ENCODE results near the gene TEAD1. TPM values are rescaled to one million over a fixed set of nuclear protein-coding genes. Genes with fewer than 3 reads are reported as not detected.

Gene TEAD1
- total and polyA plus RNA-seq, 2 donors (not counting 3 experiments of a cell fraction or from before 2014, with no cell fraction given): 15.3 to 49.0 TPM

DNA sequence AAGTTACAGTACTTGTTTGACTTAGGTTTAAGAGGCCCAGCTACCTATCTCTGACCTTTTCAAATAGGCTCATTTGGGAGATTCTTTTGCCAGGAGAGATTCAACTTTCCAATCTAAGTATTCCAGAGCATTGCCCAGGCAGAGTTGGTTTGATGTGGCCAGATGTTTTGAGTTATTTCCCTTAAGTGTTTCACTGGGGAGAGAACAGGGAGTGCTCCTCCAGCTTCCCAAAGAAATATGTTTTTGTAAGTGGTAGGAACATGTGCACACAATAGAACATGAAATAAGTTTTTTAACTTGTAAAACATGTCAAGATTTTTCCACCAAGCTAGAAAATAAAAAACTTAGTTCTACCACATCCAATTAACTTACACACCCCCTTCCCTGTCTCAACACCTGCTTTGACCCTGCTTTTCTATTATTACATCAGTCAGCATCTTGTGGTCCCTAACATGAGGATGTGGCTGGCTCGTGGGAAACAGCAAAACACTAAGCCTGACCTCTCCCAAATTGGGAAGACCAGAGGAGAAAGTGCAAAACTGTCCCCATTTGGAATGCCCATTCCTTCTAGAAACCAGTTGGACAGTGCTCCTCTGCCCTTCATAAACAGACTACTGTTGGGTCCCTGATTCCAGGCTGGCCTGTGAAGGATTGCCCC is 264.5 kb downstream of the TEAD1 start:
- no peak for DNase-seq (ENCODE audit: low read depth, low spot score)
- ChIA-PET CTCF (no interaction called here), POLR2A (no interaction called here)

More for the DNA sequence above, 264.5 kb downstream of the TEAD1 start:
- intact Hi-C loops (cut with micrococcal nuclease) (no loop called here), dilution Hi-C loops (cut with MboI; ENCODE audit: extremely low pct_ligation_motif_present, low sequenced_read_pairs) (no loop called here)
- Histone ChIP-seq H3K9ac (replicated peaks; ENCODE audit: extremely low read depth, insufficient read depth, low read length) (no peak overlapping the region), H3K9me3 (replicated peaks; ENCODE audit: control insufficient read depth, insufficient read depth, low read length) (no peaks in the 10 kb centered on the region), H2AFZ (ENCODE audit: low read depth, low read length) (no peak overlapping the region), H3K9me1 (replicated peaks; ENCODE audit: control insufficient read depth, extremely low read depth, insufficient read depth, low read length) (no peaks in the 10 kb centered on the region), H3K4me3 (replicated peaks in 1 of 3; ENCODE audit: insufficient read depth in 1 of 3, low read depth in 1 of 3, low read length in 3 of 3) (no peak overlapping the region), H3K36me3 (ENCODE audit: control insufficient read depth in 2 of 2, extremely low read depth in 1 of 2, insufficient read depth in 2 of 2, low read length in 2 of 2) (peaks cover 4 to 6% of the 10 kb centered on the region in 2 experiments), H3K79me2 (ENCODE audit: control insufficient read depth, insufficient read depth, low read length) (no peaks in the 10 kb centered on the region), H3K27ac (ENCODE audit: insufficient read depth, low read depth, low read length) (no peak overlapping the region), H3K4me2 (ENCODE audit: insufficient read depth, low read length) (no peak overlapping the region), H4K20me1 (replicated peaks; ENCODE audit: control insufficient read depth, extremely low read depth, insufficient read depth, low read length) (no peaks in the 10 kb centered on the region), H3K27me3 (ENCODE audit: control insufficient read depth in 2 of 2, insufficient read depth in 2 of 2, low read length in 2 of 2) (no peaks in the 10 kb centered on the region), H3K4me1 (ENCODE audit: control insufficient read depth, extremely low read depth, insufficient read depth, low read length) (no peaks in the 10 kb centered on the region)
- no TSS peak for BruUV-seq (replicated peaks)
- no peak for TF ChIP-seq MYC (IDR thresholded peaks at IDR 0.05; ENCODE audit: low read depth, low read length)
- TF ChIP-seq FOS (IDR thresholded peaks at IDR 0.05; ENCODE audit: borderline replicate concordance, insufficient read depth, low read length): no peak
- no peak for TF ChIP-seq EZH2 (IDR thresholded peaks at IDR 0.05; ENCODE audit: borderline replicate concordance, low read depth, low read length, severe bottlenecking)
- TF ChIP-seq, protein P1, sequence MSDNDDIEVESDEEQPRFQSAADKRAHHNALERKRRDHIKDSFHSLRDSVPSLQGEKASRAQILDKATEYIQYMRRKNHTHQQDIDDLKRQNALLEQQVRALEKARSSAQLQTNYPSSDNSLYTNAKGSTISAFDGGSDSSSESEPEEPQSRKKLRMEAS (IDR thresholded peaks at IDR 0.05; ENCODE audit: insufficient read depth, insufficient read length): no peak
- TF ChIP-seq, protein P2, sequence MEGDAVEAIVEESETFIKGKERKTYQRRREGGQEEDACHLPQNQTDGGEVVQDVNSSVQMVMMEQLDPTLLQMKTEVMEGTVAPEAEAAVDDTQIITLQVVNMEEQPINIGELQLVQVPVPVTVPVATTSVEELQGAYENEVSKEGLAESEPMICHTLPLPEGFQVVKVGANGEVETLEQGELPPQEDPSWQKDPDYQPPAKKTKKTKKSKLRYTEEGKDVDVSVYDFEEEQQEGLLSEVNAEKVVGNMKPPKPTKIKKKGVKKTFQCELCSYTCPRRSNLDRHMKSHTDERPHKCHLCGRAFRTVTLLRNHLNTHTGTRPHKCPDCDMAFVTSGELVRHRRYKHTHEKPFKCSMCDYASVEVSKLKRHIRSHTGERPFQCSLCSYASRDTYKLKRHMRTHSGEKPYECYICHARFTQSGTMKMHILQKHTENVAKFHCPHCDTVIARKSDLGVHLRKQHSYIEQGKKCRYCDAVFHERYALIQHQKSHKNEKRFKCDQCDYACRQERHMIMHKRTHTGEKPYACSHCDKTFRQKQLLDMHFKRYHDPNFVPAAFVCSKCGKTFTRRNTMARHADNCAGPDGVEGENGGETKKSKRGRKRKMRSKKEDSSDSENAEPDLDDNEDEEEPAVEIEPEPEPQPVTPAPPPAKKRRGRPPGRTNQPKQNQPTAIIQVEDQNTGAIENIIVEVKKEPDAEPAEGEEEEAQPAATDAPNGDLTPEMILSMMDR (IDR thresholded peaks at IDR 0.05; ENCODE audit: extremely low read depth in 1 of 2, insufficient read depth in 1 of 2, low read depth in 1 of 2, low read length in 2 of 2): no peak
- no peak for TF ChIP-seq POLR2A (IDR thresholded peaks at IDR 0.05; ENCODE audit: low read depth, low read length)
- TF ChIP-seq JUN (IDR thresholded peaks at IDR 0.05; ENCODE audit: borderline replicate concordance, insufficient read depth, insufficient read length, low read depth): no peak
- TF ChIP-seq POLR2AphosphoS5 (IDR thresholded peaks at IDR 0.05; ENCODE audit: insufficient read depth, low read depth, low read length): no peak
- no peak for TF ChIP-seq GATA2 (IDR thresholded peaks at IDR 0.05; ENCODE audit: insufficient read depth, insufficient read length, low read depth, low read length)
- no peak for FAIRE-seq
